ENCODE measurements around the gene PRKAR1A.
"Not testable (repeated sequence)": the region's sequence is repeated elsewhere in the genome, so short reads cannot be mapped to it uniquely, and the experiment has no call there.

The PRKAR1A gene

DNA sequence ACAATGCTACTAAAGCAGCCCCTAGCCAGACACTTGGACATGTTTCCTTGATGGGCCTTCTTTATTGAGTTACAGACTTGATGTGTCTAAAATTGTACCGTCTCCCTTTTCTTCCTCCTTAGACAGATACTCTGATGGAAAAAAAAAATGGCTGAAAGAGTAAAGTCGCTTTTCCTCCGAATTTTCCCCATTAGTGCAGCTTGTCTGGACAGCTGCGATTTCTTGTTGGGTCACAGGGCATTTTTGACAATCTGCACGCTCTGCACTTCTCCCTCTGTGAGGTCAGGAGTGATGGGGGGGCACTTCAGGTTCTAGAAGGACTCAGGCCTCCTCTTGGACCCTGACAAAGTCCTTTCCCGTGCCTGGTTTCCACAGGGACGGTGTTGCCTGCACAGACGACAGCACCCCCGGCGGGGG lies 968 bp upstream of the PRKAR1A start:
- TF ChIP-seq, protein P1, sequence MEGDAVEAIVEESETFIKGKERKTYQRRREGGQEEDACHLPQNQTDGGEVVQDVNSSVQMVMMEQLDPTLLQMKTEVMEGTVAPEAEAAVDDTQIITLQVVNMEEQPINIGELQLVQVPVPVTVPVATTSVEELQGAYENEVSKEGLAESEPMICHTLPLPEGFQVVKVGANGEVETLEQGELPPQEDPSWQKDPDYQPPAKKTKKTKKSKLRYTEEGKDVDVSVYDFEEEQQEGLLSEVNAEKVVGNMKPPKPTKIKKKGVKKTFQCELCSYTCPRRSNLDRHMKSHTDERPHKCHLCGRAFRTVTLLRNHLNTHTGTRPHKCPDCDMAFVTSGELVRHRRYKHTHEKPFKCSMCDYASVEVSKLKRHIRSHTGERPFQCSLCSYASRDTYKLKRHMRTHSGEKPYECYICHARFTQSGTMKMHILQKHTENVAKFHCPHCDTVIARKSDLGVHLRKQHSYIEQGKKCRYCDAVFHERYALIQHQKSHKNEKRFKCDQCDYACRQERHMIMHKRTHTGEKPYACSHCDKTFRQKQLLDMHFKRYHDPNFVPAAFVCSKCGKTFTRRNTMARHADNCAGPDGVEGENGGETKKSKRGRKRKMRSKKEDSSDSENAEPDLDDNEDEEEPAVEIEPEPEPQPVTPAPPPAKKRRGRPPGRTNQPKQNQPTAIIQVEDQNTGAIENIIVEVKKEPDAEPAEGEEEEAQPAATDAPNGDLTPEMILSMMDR (IDR thresholded peaks at IDR 0.05; ENCODE audit: extremely low read depth, insufficient read depth, missing control alignments), result peak; percentile 29
- in situ Hi-C loops (cut with MboI; ENCODE audit: low pct_unique_long_range_greater_than_20kb, low sequenced_read_pairs, unreplicated experiment), result no loop called here
- no peak for DNase-seq (ENCODE audit: low spot score)

DNA sequence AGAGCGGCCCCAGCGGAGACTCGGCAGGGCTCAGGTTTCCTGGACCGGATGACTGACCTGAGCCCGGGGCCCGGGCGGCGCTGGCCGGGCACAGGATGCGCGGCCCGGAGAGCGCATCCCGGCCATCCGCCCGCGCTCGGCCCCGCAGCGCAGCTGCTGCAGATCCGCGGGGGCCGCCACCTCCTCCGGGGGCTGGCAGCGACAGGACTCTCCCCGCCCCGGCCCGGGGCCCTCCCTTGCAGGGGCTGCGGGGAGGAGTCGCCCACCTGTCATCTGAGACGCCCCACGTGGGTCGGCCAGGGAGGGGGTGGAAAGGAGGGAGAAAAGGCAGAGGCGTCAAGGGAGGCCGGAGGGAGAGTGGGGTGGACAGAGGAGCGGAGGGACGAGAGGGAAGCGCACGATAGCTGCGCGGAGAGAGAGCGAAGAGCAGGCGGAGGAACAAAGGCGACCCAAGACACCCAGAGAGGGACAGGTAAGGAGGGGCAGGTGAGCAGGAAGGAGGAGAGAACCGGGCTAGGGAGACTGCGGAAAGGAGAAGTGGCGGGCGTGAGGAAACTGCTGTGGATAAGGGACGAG lies 471 bp upstream of the PRKAR1A start:
- TF ChIP-seq, protein P1 (IDR thresholded peaks at IDR 0.05; ENCODE audit: extremely low read depth, insufficient read depth, missing control alignments), result no peak
- peak; percentile 83 for DNase-seq (ENCODE audit: low spot score)
- in situ Hi-C loops (cut with MboI; ENCODE audit: low pct_unique_long_range_greater_than_20kb, low sequenced_read_pairs, unreplicated experiment), result no loop called here

DNA sequence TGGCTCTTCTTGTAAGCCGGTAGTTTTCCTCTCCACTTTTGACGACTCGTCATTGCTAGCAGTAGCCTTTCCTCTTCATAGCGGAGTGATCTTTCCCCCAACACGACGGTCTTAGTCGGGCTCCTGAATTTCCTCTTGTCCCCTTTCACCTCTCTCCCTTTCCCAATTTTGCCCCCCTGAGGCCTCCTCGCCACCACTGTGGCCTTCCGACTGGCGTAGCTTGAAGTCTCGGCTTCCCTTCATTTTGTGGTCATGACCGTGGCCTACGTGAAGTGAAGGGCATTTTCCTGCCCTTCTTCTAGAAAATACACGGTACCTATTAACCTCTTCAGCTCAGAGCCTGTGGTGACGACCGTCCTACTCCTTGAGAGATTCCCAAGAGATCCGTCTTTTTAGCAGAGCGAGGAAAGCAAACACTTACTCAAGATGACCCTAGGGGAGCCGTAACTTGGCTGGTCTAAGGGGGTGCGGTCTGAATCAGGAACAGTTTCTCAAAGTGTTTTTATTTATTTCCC lies 787 bp downstream of the PRKAR1A start:
- TF ChIP-seq, protein P1 (IDR thresholded peaks at IDR 0.05; ENCODE audit: extremely low read depth, insufficient read depth, missing control alignments), result no peak
- in situ Hi-C loops (cut with MboI; ENCODE audit: low pct_unique_long_range_greater_than_20kb, low sequenced_read_pairs, unreplicated experiment), result no loop called here
- no peak for DNase-seq (ENCODE audit: low spot score)

DNA sequence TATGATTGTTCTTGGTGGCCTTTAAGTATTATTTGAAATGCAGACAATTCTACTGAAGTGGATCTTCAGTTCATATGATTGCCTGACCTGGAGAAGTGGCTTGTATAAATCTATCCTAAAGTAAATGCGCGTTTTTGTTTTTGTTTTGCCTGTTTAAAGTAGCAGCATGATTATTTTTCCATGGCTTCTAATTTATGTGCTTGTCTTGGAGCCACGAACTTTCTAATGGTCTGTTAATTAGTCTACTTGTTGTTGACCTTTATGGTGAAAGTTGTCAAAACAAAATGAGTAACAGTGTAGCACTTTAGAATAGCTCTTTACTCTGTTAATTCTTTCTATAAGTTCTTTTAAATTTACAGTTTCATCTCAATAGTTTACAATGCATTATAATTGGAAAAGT lies 1.7 kb downstream of the PRKAR1A start:
- TF ChIP-seq, protein P1 (IDR thresholded peaks at IDR 0.05; ENCODE audit: extremely low read depth, insufficient read depth, missing control alignments), result no peak
- no peak for DNase-seq (ENCODE audit: low spot score)
- in situ Hi-C loops (cut with MboI; ENCODE audit: low pct_unique_long_range_greater_than_20kb, low sequenced_read_pairs, unreplicated experiment), result no loop called here

DNA sequence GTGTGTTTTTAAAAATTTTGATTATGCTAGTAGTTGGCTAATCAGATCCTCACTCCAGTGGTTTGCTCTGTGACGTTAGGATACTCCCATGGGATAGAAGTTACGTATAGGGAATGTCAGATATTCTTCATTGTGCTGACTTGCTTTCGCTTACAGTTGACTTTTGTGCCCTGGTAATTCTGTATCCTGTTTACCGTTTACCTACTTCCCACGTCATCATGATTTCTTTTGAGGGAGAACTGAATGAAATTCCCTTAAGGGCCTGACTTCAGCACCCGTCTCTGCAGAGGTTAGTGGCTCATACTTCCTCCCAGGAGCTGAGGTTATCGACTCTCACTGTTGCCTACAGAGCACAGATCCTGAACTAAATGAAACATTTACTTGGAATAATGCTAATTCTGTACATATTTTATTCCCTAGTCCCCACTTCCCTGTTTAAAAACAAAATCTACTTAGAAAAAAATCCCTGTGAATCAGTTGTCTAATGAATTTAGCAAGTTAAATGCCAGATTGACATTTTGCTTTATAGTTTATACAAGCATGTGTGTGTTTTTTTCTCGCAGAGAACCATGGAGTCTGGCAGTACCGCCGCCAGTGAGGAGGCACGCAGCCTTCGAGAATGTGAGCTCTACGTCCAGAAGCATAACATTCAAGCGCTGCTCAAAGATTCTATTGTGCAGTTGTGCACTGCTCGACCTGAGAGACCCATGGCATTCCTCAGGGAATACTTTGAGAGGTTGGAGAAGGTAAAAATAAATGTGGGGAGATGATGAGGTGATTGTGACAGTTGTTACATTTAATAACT lies 2.8 kb downstream of the PRKAR1A start:
- in situ Hi-C loops (cut with MboI; ENCODE audit: low pct_unique_long_range_greater_than_20kb, low sequenced_read_pairs, unreplicated experiment), result no loop called here
- TF ChIP-seq, protein P1 (IDR thresholded peaks at IDR 0.05; ENCODE audit: extremely low read depth, insufficient read depth, missing control alignments), result no peak
- no peak for DNase-seq (ENCODE audit: low spot score)

DNA sequence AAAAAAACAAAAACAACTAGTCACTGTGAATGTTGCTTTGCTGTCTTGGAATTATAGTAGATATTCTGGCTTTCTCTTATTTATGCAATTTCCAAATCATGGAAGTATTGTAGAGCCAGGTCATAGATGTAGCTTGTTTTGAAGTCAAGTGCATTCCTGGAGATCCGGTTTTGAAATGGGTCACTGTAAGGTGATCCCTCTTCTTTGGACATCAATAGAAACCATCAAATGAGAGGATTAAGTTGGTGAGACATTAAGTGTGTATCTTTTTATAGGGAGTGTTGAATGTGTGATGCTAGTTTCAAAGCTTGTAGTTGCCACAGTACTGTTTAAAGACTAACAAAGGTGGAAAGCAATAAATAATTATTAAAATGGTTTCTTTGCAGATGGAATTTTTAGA lies 4.5 kb downstream of the PRKAR1A start:
- TF ChIP-seq, protein P1 (IDR thresholded peaks at IDR 0.05; ENCODE audit: extremely low read depth, insufficient read depth, missing control alignments), result no peak
- in situ Hi-C loops (cut with MboI; ENCODE audit: low pct_unique_long_range_greater_than_20kb, low sequenced_read_pairs, unreplicated experiment), result no loop called here

DNA sequence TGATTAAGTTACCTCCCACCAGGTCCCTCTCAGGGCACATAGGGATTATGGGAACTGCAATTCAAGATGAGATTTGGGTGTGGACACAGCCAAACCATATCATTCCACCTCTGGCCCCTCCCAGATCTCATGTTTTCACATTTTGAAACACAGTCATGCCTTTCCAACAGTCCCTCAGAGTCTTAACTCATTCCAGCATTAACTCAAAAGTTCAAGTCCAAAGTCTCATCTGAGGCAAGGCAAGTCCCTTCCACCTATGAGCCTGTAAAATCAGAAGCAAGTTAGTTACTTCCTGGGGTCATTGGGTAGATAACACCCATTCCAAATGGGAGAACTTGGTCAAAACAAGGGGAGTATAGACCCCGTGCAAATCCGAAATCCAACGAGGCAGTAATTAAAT lies 5.4 kb downstream of the PRKAR1A start:
- DNase-seq (ENCODE audit: low spot score); in situ Hi-C loops (cut with MboI; ENCODE audit: low pct_unique_long_range_greater_than_20kb, low sequenced_read_pairs, unreplicated experiment): not testable (repeated sequence)

More for the DNA sequence above, 4.5 kb downstream of the PRKAR1A start:
- no peak for DNase-seq (ENCODE audit: low spot score)
